GM12875 (cell line): ENCODE measurements around the gene ARPP21.

Experiments
- H3K4me3 ChIP-seq: one replicate; pipeline ENCODE4 v1.5.1; 2011; ENCODE audit warnings: low read depth, low read length, control low read depth
- TF ChIP-seq, protein P1 (sequence below): IDR thresholded peaks from 2 replicates; pipeline ENCODE4 v1.5.1; 2011; ENCODE audit warnings: low read depth, mild to moderate bottlenecking, control low read depth, inconsistent platforms, low read length, moderate library complexity, borderline replicate concordance; ENCODE audit not compliant: insufficient read depth

ARPP21 gene

DNA sequence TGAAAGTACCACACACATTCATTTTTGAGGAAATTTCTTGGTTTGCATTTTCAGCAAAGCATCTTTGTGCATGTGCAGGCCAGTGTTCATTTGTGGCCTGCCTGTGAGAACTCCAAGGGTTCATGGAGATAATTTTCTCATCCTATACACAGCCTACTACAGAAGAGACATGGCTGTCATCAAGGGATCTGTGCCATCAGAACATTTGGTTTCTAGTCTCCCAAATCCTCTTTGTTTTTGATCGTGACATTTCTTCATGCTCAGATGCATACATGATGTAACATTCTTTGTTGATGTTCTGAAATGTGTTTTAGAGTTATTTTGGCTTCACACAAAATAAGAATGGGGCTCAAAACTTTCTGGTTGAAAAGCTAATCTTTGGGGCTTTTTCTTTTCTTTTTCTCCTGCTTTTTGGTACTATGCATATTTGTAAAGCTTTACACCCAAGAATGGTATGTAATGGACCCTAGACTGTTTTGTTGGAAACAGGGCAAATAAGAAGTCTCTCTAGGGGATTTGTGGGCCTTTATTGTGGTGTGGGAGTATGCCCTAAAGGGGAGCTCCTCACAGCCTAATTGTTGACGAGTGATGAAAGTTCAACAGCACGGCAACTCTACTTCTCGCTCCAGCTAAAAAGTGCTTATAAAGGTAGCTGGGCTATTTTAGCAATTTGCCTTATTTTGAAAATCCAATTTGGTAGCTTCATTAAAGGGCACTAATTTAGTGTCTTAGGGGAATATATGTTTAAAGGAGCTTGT, 3.2 kb upstream of the ARPP21 start:
- TF ChIP-seq, protein P1, sequence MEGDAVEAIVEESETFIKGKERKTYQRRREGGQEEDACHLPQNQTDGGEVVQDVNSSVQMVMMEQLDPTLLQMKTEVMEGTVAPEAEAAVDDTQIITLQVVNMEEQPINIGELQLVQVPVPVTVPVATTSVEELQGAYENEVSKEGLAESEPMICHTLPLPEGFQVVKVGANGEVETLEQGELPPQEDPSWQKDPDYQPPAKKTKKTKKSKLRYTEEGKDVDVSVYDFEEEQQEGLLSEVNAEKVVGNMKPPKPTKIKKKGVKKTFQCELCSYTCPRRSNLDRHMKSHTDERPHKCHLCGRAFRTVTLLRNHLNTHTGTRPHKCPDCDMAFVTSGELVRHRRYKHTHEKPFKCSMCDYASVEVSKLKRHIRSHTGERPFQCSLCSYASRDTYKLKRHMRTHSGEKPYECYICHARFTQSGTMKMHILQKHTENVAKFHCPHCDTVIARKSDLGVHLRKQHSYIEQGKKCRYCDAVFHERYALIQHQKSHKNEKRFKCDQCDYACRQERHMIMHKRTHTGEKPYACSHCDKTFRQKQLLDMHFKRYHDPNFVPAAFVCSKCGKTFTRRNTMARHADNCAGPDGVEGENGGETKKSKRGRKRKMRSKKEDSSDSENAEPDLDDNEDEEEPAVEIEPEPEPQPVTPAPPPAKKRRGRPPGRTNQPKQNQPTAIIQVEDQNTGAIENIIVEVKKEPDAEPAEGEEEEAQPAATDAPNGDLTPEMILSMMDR, result no peak
- H3K4me3 ChIP-seq, result no peak overlapping the region

- H3K4me3 ChIP-seq, result no peak overlapping the region
- TF ChIP-seq, protein P1, result no peak
These were observed 910 bp upstream of the ARPP21 start for GRCh38 chr3:35638251-35638979.

GRCh38 chr3:35638980-35639253, 408 bp upstream of the ARPP21 start:
- TF ChIP-seq, protein P1, result no peak
- no peak overlapping the region for H3K4me3 ChIP-seq

DNA sequence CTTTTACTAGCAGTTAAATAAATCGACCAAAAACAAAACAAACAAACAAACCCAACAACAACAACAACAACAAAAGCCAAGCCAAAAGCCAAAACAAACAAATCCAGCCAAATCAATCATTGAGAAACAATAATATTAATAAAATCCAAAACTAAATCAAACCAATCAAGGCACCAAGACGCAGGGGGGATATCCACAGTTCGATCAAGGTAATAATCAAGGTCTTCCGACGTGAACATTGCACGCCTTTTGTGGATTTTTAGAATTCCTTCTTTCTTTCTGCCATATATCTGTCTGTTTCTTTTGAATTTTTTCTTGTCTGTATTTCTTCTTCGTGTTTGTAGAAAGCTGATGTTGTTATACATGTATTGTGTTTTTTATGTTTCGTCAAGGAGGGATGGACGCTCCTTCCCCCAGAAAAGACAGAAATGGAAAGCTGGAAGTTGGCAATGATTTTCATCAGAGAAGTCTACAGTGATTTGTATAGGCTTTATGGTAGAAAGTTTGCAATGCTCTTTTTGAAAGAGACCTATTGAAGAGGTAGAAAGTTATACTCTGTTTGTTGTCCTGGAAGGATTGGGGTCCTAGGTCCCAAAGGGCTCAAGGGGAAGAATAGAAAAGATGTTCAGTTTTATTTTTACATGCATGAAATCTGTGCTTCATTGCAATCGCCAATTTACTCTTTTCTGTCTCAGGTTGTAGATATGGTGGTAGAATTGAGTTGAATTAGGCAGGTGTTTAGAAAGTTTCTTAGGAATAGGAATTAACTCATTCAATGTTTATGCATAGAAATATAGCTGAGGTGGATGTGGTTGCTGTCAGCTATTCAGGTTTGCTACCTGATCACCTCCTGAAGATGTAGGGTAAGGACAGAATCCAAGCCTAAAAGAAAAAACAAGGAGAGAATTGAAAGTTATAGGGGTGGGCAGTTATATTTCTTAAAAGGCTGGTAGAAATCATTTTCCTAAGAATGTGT, 1.2 kb downstream of the ARPP21 start:
- TF ChIP-seq, protein P1, result no peak
- no peak overlapping the region for H3K4me3 ChIP-seq

GRCh38 chr3:35641331-35641730, 2.0 kb downstream of the ARPP21 start:
- TF ChIP-seq, protein P1, result no peak
- H3K4me3 ChIP-seq, result no peak overlapping the region

DNA sequence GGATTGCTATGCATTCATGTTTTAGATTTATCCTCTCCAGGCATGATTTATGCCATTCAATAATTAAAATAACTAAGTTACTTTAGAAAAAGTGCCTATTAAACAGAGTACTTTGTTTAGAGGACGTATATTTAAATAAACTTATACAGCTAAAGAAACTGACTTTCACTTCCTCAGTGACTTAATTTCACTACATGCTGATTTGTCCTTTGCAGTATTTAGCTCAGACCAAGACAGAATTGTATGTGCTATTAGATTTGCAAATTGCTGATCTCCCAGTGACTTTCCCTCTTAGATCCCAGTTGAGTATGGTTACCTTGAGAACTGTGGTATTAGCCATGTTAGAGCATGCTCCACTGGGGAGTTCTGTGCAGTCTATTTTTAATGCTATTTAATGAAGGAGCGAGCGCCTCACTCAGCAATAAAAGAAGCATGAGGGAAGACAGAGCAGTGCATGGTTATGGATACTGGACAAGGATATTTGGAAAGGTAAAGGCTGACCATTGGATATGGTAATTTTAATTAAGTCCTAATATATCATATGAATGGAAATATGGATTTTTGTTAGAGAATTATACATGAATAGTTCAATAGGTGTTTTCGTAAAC, 2.7 kb downstream of the ARPP21 start:
- no peak overlapping the region for H3K4me3 ChIP-seq
- TF ChIP-seq, protein P1, result no peak
